Measurements from ENCODE around the gene ZNF438.

DNA sequence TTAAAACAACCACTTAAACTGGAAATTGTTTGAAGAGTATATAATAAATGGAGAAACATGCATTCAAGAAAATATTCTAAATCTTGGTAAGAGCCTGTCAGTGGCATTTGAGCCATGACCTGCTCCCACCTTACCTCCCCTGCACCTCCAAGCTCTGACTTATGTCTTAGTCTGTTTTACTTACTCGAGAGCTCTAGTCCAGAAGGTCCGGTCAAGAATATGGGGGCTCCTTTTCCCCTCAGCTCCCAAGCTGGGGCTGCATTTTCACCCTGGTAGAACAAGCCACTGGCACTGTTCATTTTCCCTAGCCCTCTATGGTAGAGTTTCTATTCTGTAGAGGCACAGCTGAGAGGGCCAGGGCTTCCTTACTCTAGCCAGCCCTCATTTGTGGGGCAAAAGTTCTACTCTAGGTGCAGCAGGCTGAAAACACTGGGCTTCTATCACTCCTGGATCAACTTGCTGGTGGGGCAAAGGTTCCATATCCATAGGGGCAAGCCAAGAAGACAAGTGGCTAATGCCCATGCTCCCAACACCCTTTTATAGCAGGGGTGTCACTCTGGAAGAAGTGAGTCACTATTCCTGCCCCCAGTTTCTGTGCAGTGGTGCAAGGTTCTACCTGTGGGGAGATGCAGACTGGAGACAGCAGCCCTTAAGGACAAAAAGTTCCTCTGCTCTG lies 40.6 kb downstream of the ZNF438 start:
- TF ChIP-seq, protein P1, sequence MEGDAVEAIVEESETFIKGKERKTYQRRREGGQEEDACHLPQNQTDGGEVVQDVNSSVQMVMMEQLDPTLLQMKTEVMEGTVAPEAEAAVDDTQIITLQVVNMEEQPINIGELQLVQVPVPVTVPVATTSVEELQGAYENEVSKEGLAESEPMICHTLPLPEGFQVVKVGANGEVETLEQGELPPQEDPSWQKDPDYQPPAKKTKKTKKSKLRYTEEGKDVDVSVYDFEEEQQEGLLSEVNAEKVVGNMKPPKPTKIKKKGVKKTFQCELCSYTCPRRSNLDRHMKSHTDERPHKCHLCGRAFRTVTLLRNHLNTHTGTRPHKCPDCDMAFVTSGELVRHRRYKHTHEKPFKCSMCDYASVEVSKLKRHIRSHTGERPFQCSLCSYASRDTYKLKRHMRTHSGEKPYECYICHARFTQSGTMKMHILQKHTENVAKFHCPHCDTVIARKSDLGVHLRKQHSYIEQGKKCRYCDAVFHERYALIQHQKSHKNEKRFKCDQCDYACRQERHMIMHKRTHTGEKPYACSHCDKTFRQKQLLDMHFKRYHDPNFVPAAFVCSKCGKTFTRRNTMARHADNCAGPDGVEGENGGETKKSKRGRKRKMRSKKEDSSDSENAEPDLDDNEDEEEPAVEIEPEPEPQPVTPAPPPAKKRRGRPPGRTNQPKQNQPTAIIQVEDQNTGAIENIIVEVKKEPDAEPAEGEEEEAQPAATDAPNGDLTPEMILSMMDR (IDR thresholded peaks at IDR 0.05), result no peak
- no peak for TF ChIP-seq POLR2A (IDR thresholded peaks at IDR 0.05)
- no peak for TF ChIP-seq POLR2AphosphoS5 (IDR thresholded peaks at IDR 0.05)

All from prostate gland (tissue), 2 donors.